ENCODE results near the gene MFRP.

The MFRP gene

GRCh38 chr11:119341222-119342022, 5.1 kb downstream of the MFRP start:
- peak overlapping the region; percentile 50 for H3K4me3 ChIP-seq (ENCODE audit: low read depth, low read length)
- DNase-seq (ENCODE audit: low read depth), result no peak

- no peak for DNase-seq (ENCODE audit: low read depth)
- H3K4me3 ChIP-seq (ENCODE audit: low read depth, low read length), result peak within 1 kb of the TSS; percentile 50
Measured at GRCh38 chr11:119340335-119341221, 5.9 kb downstream of the MFRP start, which contains the start of gene C1QTNF5. Gene C1QTNF5, minus strand, starts transcription at chr11:119340883. Its CDS starts 486 bp downstream, at chr11:119340397.

- DNase-seq (ENCODE audit: low read depth), result no peak
- H3K4me3 ChIP-seq (ENCODE audit: low read depth, low read length), result peak overlapping the region; percentile 50
Measured at GRCh38 chr11:119339589-119340334, 6.7 kb downstream of the MFRP start.

GRCh38 chr11:119338965-119339588, 7.4 kb downstream of the MFRP start:
- DNase-seq (ENCODE audit: low read depth), result no peak
- peak overlapping the region; percentile 50 for H3K4me3 ChIP-seq (ENCODE audit: low read depth, low read length)

GRCh38 chr11:119338318-119338890, 8.1 kb downstream of the MFRP start:
- no peak for DNase-seq (ENCODE audit: low read depth)
- peak overlapping the region; percentile 13 for H3K4me3 ChIP-seq (ENCODE audit: low read depth, low read length)

- peak overlapping the region; percentile 13 for H3K4me3 ChIP-seq (ENCODE audit: low read depth, low read length)
- DNase-seq (ENCODE audit: low read depth), result no peak
Measured at GRCh38 chr11:119337581-119338317, 8.8 kb downstream of the MFRP start.

- H3K4me3 ChIP-seq (ENCODE audit: low read depth, low read length), result no peak overlapping the region
Measured at GRCh38 chr11:119336744-119337469, 9.6 kb downstream of the MFRP start.

GRCh38 chr11:119335655-119336543, 10.6 kb downstream of the MFRP start:
- DNase-seq (ENCODE audit: low read depth), result no peak
- peak overlapping the region; percentile 86 for H3K4me3 ChIP-seq (ENCODE audit: low read depth, low read length)

More at GRCh38 chr11:119336744-119337469, 9.6 kb downstream of the MFRP start:
- DNase-seq (ENCODE audit: low read depth), result no peak

GRCh38 chr11:119335091-119335654, 11.3 kb downstream of the MFRP start:
- peak overlapping the region; percentile 86 for H3K4me3 ChIP-seq (ENCODE audit: low read depth, low read length)
- no peak for DNase-seq (ENCODE audit: low read depth)

GRCh38 chr11:119334174-119334930, 12.2 kb downstream of the MFRP start, which contains the start of gene RNF26:
Gene RNF26, plus strand, starts transcription at chr11:119334527. Its CDS starts 596 bp downstream, at chr11:119335123.
- peak; percentile 92 for DNase-seq (ENCODE audit: low read depth)
- H3K4me3 ChIP-seq (ENCODE audit: low read depth, low read length), result peak within 1 kb of the TSS; percentile 86

- no peak for DNase-seq (ENCODE audit: low read depth)
- H3K4me3 ChIP-seq (ENCODE audit: low read depth, low read length), result no peak overlapping the region
Measured at GRCh38 chr11:119332111-119332765, 14.3 kb downstream of the MFRP start.

- no peak overlapping the region for H3K4me3 ChIP-seq (ENCODE audit: low read depth, low read length)
- DNase-seq (ENCODE audit: low read depth), result no peak
Measured at GRCh38 chr11:119330237-119330636, 16.3 kb downstream of the MFRP start.

- DNase-seq (ENCODE audit: low read depth), result no peak
- no peak overlapping the region for H3K4me3 ChIP-seq (ENCODE audit: low read depth, low read length)
Measured at GRCh38 chr11:119329320-119329719, 17.2 kb downstream of the MFRP start.

- DNase-seq (ENCODE audit: low read depth), result no peak
- H3K4me3 ChIP-seq (ENCODE audit: low read depth, low read length), result no peak overlapping the region
Measured at GRCh38 chr11:119324189-119324588, 22.3 kb downstream of the MFRP start.

GRCh38 chr11:119323532-119324033, 22.9 kb downstream of the MFRP start:
- DNase-seq (ENCODE audit: low read depth), result no peak
- no peak overlapping the region for H3K4me3 ChIP-seq (ENCODE audit: low read depth, low read length)
